Endodermal cell (in vitro differentiated cells): ENCODE measurements around the gene KITLG. TPM values are rescaled to one million over a fixed set of nuclear protein-coding genes. Genes with fewer than 3 reads are reported as not detected.

Experiments
- DNase-seq: peaks from one replicate; pipeline ENCODE4 v3.0.0-alpha.2; 2017
- H3K27ac ChIP-seq: 2 replicates; pipeline ENCODE4 v1.5.1; 2013; ENCODE audit warnings: mild to moderate bottlenecking, low read depth, low read length, moderate library complexity
- H3K27me3 ChIP-seq: 2 replicates; pipeline ENCODE4 v1.6.1; 2013; ENCODE audit warnings: mild to moderate bottlenecking, low read length, moderate library complexity; ENCODE audit not compliant: insufficient read depth, control insufficient read depth, poor library complexity, severe bottlenecking
- H3K36me3 ChIP-seq: 2 replicates; pipeline ENCODE4 v1.7.0; 2013; ENCODE audit warnings: mild to moderate bottlenecking, low read length, moderate library complexity; ENCODE audit not compliant: control insufficient read depth, insufficient read depth
- H3K4me1 ChIP-seq: one replicate; pipeline ENCODE4 v1.7.0; 2013; ENCODE audit warnings: low read length; ENCODE audit not compliant: control insufficient read depth, insufficient read depth
- H3K4me3 ChIP-seq: 2 replicates; pipeline ENCODE4 v1.5.1; 2013; ENCODE audit warnings: mild to moderate bottlenecking, low read length, moderate library complexity
- H3K9ac ChIP-seq: 2 replicates; pipeline ENCODE4 v1.6.1; 2013; ENCODE audit warnings: mild to moderate bottlenecking, low read length, moderate library complexity; ENCODE audit not compliant: poor library complexity, severe bottlenecking; ENCODE audit errors: extremely low read depth
- H3K9me3 ChIP-seq: 2 replicates; pipeline ENCODE4 v1.6.1; 2013; ENCODE audit warnings: mild to moderate bottlenecking, low read length, moderate library complexity; ENCODE audit not compliant: control insufficient read depth
- H3K27ac Mint-ChIP-seq: 2 replicates; pipeline ENCODE4 v1.8.0; 2020; ENCODE audit warnings: mixed read lengths
- H3K27me3 Mint-ChIP-seq: 2 replicates; pipeline ENCODE4 v1.8.0; 2021; ENCODE audit warnings: mild to moderate bottlenecking, mixed read lengths; ENCODE audit not compliant: insufficient read depth
- H3K36me3 Mint-ChIP-seq: 2 replicates; pipeline ENCODE4 v1.8.0; 2020; ENCODE audit warnings: low read depth, mixed read lengths
- H3K4me1 Mint-ChIP-seq: 2 replicates; pipeline ENCODE4 v1.8.0; 2020; ENCODE audit warnings: mixed read lengths
- H3K4me3 Mint-ChIP-seq: 2 replicates; pipeline ENCODE4 v1.8.0; 2020; ENCODE audit warnings: mild to moderate bottlenecking, moderate library complexity, mixed read lengths
- H3K9me3 Mint-ChIP-seq: 2 replicates; pipeline ENCODE4 v1.8.0; 2020; ENCODE audit warnings: mild to moderate bottlenecking, mixed read lengths
- CTCF ChIP-seq: fragments of 200-600 bp; sonication (generic); conservative IDR thresholded peaks from 2 replicates; pipeline ENCODE4 v1.5.0; 2021; ENCODE audit warnings: antibody characterized with exemption, mild to moderate bottlenecking
- WGBS, 2 experiments: methylation state at CpG; one replicate each; pipeline versions ENCODE4 v1.1.5 to v1.1.7; 2013; ENCODE audit warnings: missing lambda C conversion rate in 2 of 2, mixed read lengths in 1 of 2; ENCODE audit not compliant: insufficient coverage in 1 of 2, insufficient read length in 1 of 2; 5-methylcytosine and 5-hydroxymethylcytosine counted together
- total RNA-seq, 2 donors: library from RNA; stranded (reverse); fragmentation: NEBNext Ultra II Directional in 1 of 2; extraction: Animal tissue kit (Norgen Biotek cat#: 25700) in 1 of 2; gene quantifications; 2 replicates in 1 of 2; 3 replicates in 1 of 2; pipeline ENCODE4 v1.2.1, GENCODE V29; 2021

KITLG gene
- total RNA-seq, 2 donors from 2014 or later: 7.0 to 14.3 TPM

GRCh38 chr12:88519802-88520435 is 60.4 kb downstream of the KITLG start:
- H3K27ac Mint-ChIP-seq: no peak overlapping the region
- DNase-seq: no peak
- no peak for TF ChIP-seq CTCF
- H3K27me3 Mint-ChIP-seq: no peaks in the 10 kb centered on the region
- H3K36me3 Mint-ChIP-seq: peaks cover 4% of the 10 kb centered on the region
- H3K4me1 ChIP-seq: no peaks in the 10 kb centered on the region
- 71 to 78% methylated on average over 1 to 2 of the region's 3 CpGs for WGBS, 2 experiments
- no peaks in the 10 kb centered on the region for H3K9me3 Mint-ChIP-seq
- H3K4me3 Mint-ChIP-seq: no peak overlapping the region
- H3K27ac ChIP-seq: no peak overlapping the region
- H3K4me1 Mint-ChIP-seq: peaks cover 2% of the 10 kb centered on the region
- H3K4me3 ChIP-seq: no peak overlapping the region
- no peaks in the 10 kb centered on the region for H3K27me3 ChIP-seq
- no peaks in the 10 kb centered on the region for H3K36me3 ChIP-seq
- H3K9ac ChIP-seq: no peak overlapping the region
- H3K9me3 ChIP-seq: no peaks in the 10 kb centered on the region

- Histone ChIP-seq H3K9me3 (no peaks in the 10 kb centered on the region), H3K4me3 (no peak overlapping the region), H3K27ac (no peak overlapping the region), H3K9ac (no peak overlapping the region), H3K27me3 (no peaks in the 10 kb centered on the region), H3K36me3 (no peaks in the 10 kb centered on the region), H3K4me1 (no peaks in the 10 kb centered on the region)
- Mint-ChIP-seq H3K4me3 (no peak overlapping the region), H3K27me3 (no peaks in the 10 kb centered on the region), H3K4me1 (peaks cover 2% of the 10 kb centered on the region), H3K36me3 (peaks cover 4% of the 10 kb centered on the region), H3K27ac (no peak overlapping the region), H3K9me3 (no peaks in the 10 kb centered on the region)
- no peak for TF ChIP-seq CTCF
- no peak for DNase-seq
- 90 to 96% methylated on average over 3 to 5 of the region's 5 CpGs for WGBS, 2 experiments
Observed at GRCh38 chr12:88518863-88519403, 61.3 kb downstream of the KITLG start.

- Mint-ChIP-seq H3K4me1 (peaks cover 2% of the 10 kb centered on the region), H3K27ac (no peak overlapping the region), H3K9me3 (no peaks in the 10 kb centered on the region), H3K36me3 (peaks cover 4% of the 10 kb centered on the region), H3K4me3 (no peak overlapping the region), H3K27me3 (no peaks in the 10 kb centered on the region)
- Histone ChIP-seq H3K9me3 (no peaks in the 10 kb centered on the region), H3K9ac (no peak overlapping the region), H3K27me3 (no peaks in the 10 kb centered on the region), H3K4me1 (no peaks in the 10 kb centered on the region), H3K27ac (no peak overlapping the region), H3K36me3 (no peaks in the 10 kb centered on the region), H3K4me3 (no peak overlapping the region)
- no peak for TF ChIP-seq CTCF
- DNase-seq: no peak
Observed at GRCh38 chr12:88516811-88517210, 63.5 kb downstream of the KITLG start.
